Suprapubic skin (tissue), 4 donors: ENCODE data around the gene URAD. TPM values are rescaled to one million over a fixed set of nuclear protein-coding genes. Genes with fewer than 3 reads are reported as not detected.
A peak's percentile ranks its signal among the peaks of the same experiment; 100 is the strongest.

ENCODE experiments used
- DNase-seq, 2 donors: peaks; one replicate each; pipeline ENCODE4 v3.0.0-alpha.2; 2019; ENCODE audit warnings: low spot score in 2 of 2
- H3K27ac ChIP-seq: fragments of 200-600 bp; sonication (generic); one replicate; pipeline ENCODE4 v1.5.1; 2019
- H3K27me3 ChIP-seq: fragments of 200-600 bp; sonication (generic); one replicate; pipeline ENCODE4 v1.5.1; 2019
- H3K36me3 ChIP-seq: fragments of 200-600 bp; sonication (generic); one replicate; pipeline ENCODE4 v1.5.1; 2019
- H3K4me1 ChIP-seq: fragments of 200-600 bp; sonication (generic); one replicate; pipeline ENCODE4 v1.5.1; 2019
- H3K4me3 ChIP-seq: fragments of 200-600 bp; sonication (generic); one replicate; pipeline ENCODE4 v1.5.1; 2019; ENCODE audit warnings: mild to moderate bottlenecking
- H3K9me3 ChIP-seq: fragments of 200-600 bp; sonication (generic); one replicate; pipeline ENCODE4 v1.5.1; 2019
- EP300 ChIP-seq: sonication (generic); formaldehyde crosslinking; IDR thresholded peaks from one replicate; pipeline ENCODE4 v1.6.1; 2017; ENCODE audit warnings: antibody characterized with exemption
- POLR2A ChIP-seq, 2 donors: fragments of 450-650 bp; IDR thresholded peaks; one replicate each; pipeline ENCODE4 v1.6.1; 2017; ENCODE audit warnings: antibody characterized with exemption in 2 of 2, mild to moderate bottlenecking in 2 of 2, moderate library complexity in 2 of 2
- POLR2AphosphoS5 ChIP-seq, 3 donors: sonication (generic); formaldehyde crosslinking; IDR thresholded peaks; one replicate each; pipeline ENCODE4 v1.6.1; 2017; ENCODE audit warnings: antibody characterized with exemption in 3 of 3
- WGBS: methylation state at CpG from one replicate; pipeline ENCODE4 v1.1.5; 2018; 5-methylcytosine and 5-hydroxymethylcytosine counted together
- total RNA-seq, 4 donors: library from RNA; depleted of rRNA; stranded (reverse); fragments of >200 nt; gene quantifications; one replicate each; pipeline ENCODE4 v1.1.0, GENCODE V29; 2016
- TF ChIP-seq, protein P1 (sequence below), 2 donors: fragments of 200-600 bp in 1 of 2; fragments of 450-650 bp in 1 of 2; sonication (generic) in 1 of 2; IDR thresholded peaks; one replicate each; pipeline ENCODE4 v1.5.1; 2016 to 2019; ENCODE audit warnings: antibody characterized with exemption in 2 of 2, mild to moderate bottlenecking in 1 of 2, moderate library complexity in 1 of 2

Gene URAD
- total RNA-seq, 4 donors from 2014 or later, result not detected

DNA sequence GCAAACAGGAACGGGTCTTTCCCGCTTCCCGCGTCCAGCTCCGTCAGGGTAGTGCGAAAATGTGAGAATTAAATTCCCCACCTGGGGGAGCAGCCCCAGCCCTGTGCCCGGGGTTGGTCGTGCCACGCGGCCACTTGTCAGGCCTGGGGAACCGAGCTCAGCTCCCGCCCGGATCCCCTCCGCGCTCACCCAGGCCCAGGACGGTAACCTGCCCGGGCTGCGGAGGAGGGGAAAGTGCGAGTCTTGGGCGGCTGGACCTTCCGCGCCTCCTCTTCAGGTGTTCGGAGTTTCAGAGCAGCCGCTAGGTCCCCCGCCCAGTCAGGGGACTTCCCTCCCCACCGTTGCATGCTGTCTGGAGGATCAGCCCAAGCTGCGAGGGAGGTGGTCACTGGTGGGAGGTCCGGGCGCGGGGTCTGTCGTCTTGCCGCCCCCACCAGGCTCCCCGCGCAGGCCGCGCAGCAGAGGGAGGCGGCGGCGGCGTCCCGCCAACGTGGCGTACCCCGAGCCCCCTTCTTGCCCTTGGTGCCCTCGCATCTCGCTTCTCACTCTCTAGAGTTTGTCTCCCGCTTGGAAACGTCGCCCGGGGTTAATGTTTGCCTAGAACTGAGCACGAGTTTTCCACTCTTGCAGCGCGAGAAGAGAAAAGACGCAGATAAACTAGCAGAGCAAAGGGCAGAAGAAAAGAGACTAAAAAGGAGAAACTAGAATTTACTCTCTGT, 8.1 kb downstream of the URAD start:
- Histone ChIP-seq H3K27ac (no peak overlapping the region), H3K4me3 (peak overlapping the region; percentile 15), H3K27me3 (peaks cover 90% of the 10 kb centered on the region), H3K36me3 (no peaks in the 10 kb centered on the region), H3K4me1 (peaks cover 35% of the 10 kb centered on the region), H3K9me3 (no peaks in the 10 kb centered on the region)
- TF ChIP-seq POLR2A (IDR thresholded peaks at IDR 0.05) (no peak), POLR2AphosphoS5 (IDR thresholded peaks at IDR 0.05) (no peak), EP300 (no peak)
- TF ChIP-seq, protein P1, sequence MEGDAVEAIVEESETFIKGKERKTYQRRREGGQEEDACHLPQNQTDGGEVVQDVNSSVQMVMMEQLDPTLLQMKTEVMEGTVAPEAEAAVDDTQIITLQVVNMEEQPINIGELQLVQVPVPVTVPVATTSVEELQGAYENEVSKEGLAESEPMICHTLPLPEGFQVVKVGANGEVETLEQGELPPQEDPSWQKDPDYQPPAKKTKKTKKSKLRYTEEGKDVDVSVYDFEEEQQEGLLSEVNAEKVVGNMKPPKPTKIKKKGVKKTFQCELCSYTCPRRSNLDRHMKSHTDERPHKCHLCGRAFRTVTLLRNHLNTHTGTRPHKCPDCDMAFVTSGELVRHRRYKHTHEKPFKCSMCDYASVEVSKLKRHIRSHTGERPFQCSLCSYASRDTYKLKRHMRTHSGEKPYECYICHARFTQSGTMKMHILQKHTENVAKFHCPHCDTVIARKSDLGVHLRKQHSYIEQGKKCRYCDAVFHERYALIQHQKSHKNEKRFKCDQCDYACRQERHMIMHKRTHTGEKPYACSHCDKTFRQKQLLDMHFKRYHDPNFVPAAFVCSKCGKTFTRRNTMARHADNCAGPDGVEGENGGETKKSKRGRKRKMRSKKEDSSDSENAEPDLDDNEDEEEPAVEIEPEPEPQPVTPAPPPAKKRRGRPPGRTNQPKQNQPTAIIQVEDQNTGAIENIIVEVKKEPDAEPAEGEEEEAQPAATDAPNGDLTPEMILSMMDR (IDR thresholded peaks at IDR 0.05), result no peak
- 16% methylated on average over 16 of the region's 54 CpGs for WGBS
- peak in 1 of 2 donors; percentile 66 for DNase-seq

DNA sequence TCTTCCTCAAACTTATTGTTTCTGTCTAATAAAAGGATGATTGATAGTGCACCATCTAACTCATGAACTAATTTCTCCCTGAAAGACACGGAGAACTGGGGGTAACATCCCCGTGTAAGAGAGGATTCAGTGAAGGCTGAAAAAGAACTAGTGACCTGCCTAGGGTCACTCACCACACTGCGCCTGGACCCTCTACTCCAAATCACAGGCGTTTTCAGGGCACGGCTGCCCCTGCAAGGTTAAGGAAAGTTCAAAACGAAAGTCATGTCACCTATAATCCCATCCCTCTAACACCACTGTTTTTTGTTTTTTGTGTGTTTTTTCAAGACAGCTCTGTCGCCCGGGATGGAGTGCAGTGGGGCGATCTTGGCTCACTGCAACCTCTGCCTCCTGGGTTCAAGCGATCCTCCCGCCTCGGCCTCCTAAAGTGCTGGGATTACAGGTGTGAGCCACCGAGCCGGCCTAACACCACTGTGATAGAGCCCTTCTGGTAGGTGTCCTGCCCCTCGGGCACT, 8.7 kb downstream of the URAD start:
- H3K4me3 ChIP-seq, result peak overlapping the region; percentile 15

DNA sequence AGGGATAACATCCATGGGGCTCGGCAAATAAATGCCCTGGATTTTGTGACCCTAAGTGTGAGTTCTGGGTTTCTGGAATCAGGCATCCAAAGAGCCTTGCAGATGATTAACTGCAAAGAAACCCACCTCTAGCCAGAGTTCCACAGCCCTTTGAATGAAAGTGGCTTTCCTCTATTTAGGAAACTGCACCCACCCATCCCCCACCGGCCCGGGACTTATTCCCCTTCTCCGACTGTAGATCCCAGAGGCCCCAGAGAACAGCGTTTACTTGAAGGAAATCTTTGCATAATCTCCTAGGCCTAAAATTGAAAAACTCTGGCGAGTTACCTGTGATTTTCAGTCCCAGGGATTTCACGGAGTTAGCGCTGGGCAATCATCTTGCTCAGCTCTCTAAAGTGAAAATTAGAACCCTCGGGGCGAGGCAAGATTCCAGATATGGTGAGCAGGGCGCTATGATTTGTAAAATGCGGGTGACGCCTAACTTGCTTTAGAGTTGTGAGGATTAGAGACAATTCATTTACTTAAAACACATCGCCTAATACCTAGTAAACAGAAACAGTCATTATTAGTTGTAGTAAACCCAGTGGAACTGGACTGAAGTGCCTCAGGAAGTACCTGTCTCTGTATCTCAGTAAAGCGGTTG, 9.4 kb downstream of the URAD start:
- Histone ChIP-seq H3K36me3 (no peaks in the 10 kb centered on the region), H3K27ac (no peak overlapping the region), H3K4me1 (peaks cover 36% of the 10 kb centered on the region), H3K9me3 (no peaks in the 10 kb centered on the region), H3K27me3 (peaks cover 96% of the 10 kb centered on the region), H3K4me3 (no peak overlapping the region)
- peak in 1 of 2 donors; percentile 62 for DNase-seq
- 9% methylated on average over 15 of the region's 15 CpGs for WGBS
- TF ChIP-seq EP300 (no peak), POLR2A (IDR thresholded peaks at IDR 0.05) (no peak), POLR2AphosphoS5 (IDR thresholded peaks at IDR 0.05) (no peak)
- TF ChIP-seq, protein P1 (IDR thresholded peaks at IDR 0.05), result no peak

More for the DNA sequence above, 8.7 kb downstream of the URAD start:
- Histone ChIP-seq H3K36me3 (no peaks in the 10 kb centered on the region), H3K27me3 (peaks cover 92% of the 10 kb centered on the region), H3K4me1 (peaks cover 36% of the 10 kb centered on the region), H3K27ac (no peak overlapping the region), H3K9me3 (no peaks in the 10 kb centered on the region)
- no peak for TF ChIP-seq EP300
- TF ChIP-seq, protein P1 (IDR thresholded peaks at IDR 0.05), result no peak
- TF ChIP-seq POLR2A (IDR thresholded peaks at IDR 0.05), result no peak
- TF ChIP-seq POLR2AphosphoS5 (IDR thresholded peaks at IDR 0.05), result no peak
- WGBS, result 8% methylated on average over 15 of the region's 15 CpGs
- DNase-seq, result no peak

DNA sequence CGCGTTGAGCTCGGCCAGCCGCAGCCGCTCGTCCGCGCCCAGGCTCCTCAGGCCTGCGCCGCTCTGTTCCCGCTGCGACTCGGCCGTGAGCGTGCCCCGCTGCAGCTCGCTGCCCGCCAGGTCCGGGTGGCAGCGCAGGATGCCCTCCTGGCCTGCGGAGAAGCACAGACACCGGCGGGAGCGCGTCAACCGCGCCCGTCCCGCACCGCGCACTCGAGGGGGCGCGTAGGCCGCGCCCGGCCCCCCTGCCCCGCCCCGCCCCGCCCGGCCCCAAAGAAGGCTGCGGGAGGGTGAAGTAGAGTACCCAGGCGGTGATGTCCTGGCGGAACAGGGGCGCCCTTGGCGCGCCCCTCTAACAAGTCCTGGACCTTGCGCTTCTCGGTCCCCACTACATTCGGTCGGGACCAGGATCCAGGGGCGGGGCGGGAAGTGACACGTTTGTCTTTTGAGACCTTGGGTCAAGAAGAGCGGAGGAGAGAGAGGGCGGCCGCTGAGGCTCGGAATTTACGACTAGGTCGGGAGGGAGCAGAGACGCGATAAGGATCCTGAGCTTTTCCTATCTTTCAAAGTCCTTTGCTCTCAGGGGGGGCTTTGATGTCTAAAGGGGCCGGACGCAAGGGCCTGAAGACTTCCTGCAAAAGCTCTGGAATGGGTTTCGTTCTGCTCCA, 10.1 kb downstream of the URAD start:
- no peaks in the 10 kb centered on the region for H3K36me3 ChIP-seq
- H3K4me1 ChIP-seq, result peaks cover 36% of the 10 kb centered on the region
- WGBS, result 0% methylated on average over 8 of the region's 65 CpGs
- peak in 1 of 2 donors; percentile 67 for DNase-seq
- peak overlapping the region; percentile 20 for H3K4me3 ChIP-seq
- peaks cover 100% of the 10 kb centered on the region for H3K27me3 ChIP-seq
- no peaks in the 10 kb centered on the region for H3K9me3 ChIP-seq
- no peak for TF ChIP-seq EP300
- TF ChIP-seq POLR2A (IDR thresholded peaks at IDR 0.05), result no peak
- TF ChIP-seq, protein P1 (IDR thresholded peaks at IDR 0.05), result no peak
- no peak for TF ChIP-seq POLR2AphosphoS5 (IDR thresholded peaks at IDR 0.05)
- no peak overlapping the region for H3K27ac ChIP-seq
